Mesendoderm (in vitro differentiated cells): ENCODE results near the gene PARD3B.

ENCODE experiments used
- DNase-seq: peaks from one replicate; pipeline ENCODE4 v3.0.0; 2013
- H2AK5ac ChIP-seq: 2 replicates; pipeline ENCODE4 v1.6.1; 2013; ENCODE audit warnings: low read length, inconsistent platforms
- H2BK120ac ChIP-seq: 2 replicates; pipeline ENCODE4 v1.6.1; 2013; ENCODE audit warnings: low read depth, mild to moderate bottlenecking, low read length, moderate library complexity, mixed read lengths
- H2BK15ac ChIP-seq: replicated peaks from 2 replicates; pipeline ENCODE4 v1.6.1; 2013; ENCODE audit warnings: low read depth, mild to moderate bottlenecking, moderate library complexity
- H2BK5ac ChIP-seq: 2 replicates; pipeline ENCODE4 v1.6.1; 2013; ENCODE audit warnings: low read length, inconsistent platforms
- H3K18ac ChIP-seq: 2 replicates; pipeline ENCODE4 v1.6.1; 2013; ENCODE audit warnings: mild to moderate bottlenecking, low read length, mixed read lengths
- H3K23ac ChIP-seq: one replicate; pipeline ENCODE4 v1.6.1; 2013; ENCODE audit warnings: low read length
- H3K27ac ChIP-seq: 2 replicates; pipeline ENCODE4 v1.5.1; 2013; ENCODE audit warnings: low read depth, mild to moderate bottlenecking, inconsistent platforms, low read length, moderate library complexity
- H3K27me3 ChIP-seq: 2 replicates; pipeline ENCODE4 v1.6.1; 2013; ENCODE audit warnings: low read length, control low read depth, mild to moderate bottlenecking, inconsistent platforms; ENCODE audit not compliant: insufficient read depth, poor library complexity
- H3K36me3 ChIP-seq: 2 replicates; pipeline ENCODE4 v1.6.1; 2013; ENCODE audit warnings: low read length, inconsistent platforms; ENCODE audit not compliant: control insufficient read depth, insufficient read depth
- H3K4ac ChIP-seq: one replicate; pipeline ENCODE4 v1.6.1; 2013; ENCODE audit warnings: low read depth, mild to moderate bottlenecking, low read length, moderate library complexity
- H3K4me1 ChIP-seq: 2 replicates; pipeline ENCODE4 v1.6.1; 2013; ENCODE audit warnings: low read depth, low read length, inconsistent platforms; ENCODE audit not compliant: control insufficient read depth
- H3K4me2 ChIP-seq: 2 replicates; pipeline ENCODE4 v1.6.1; 2013; ENCODE audit warnings: low read length
- H3K4me3 ChIP-seq: 2 replicates; pipeline ENCODE4 v1.5.1; 2013; ENCODE audit warnings: mild to moderate bottlenecking, low read length
- H3K56ac ChIP-seq: one replicate; pipeline ENCODE4 v1.6.1; 2013; ENCODE audit warnings: low read length
- H3K79me1 ChIP-seq: 2 replicates; pipeline ENCODE4 v1.6.1; 2013; ENCODE audit warnings: low read length, inconsistent platforms
- H3K79me2 ChIP-seq: 2 replicates; pipeline ENCODE4 v1.6.1; 2013; ENCODE audit warnings: mild to moderate bottlenecking, low read length; ENCODE audit not compliant: control insufficient read depth, insufficient read depth
- H3K9ac ChIP-seq: 2 replicates; pipeline ENCODE4 v1.6.1; 2013; ENCODE audit warnings: low read length, inconsistent platforms
- H4K5ac ChIP-seq: one replicate; pipeline ENCODE4 v1.6.1; 2013; ENCODE audit warnings: low read length
- H4K8ac ChIP-seq: one replicate; pipeline ENCODE4 v1.6.1; 2013; ENCODE audit warnings: low read depth, mild to moderate bottlenecking, control low read depth, low read length, moderate library complexity
- WGBS: extraction: QIAGEN DNeasy Blood & Tissue Kit; methylation state at CpG from one replicate; pipeline ENCODE4 v1.1.7; 2013; ENCODE audit warnings: low lambda C conversion rate, missing lambda C conversion rate; ENCODE audit not compliant: insufficient coverage; ENCODE audit errors: extremely low coverage; 5-methylcytosine and 5-hydroxymethylcytosine counted together

PARD3B gene

DNA sequence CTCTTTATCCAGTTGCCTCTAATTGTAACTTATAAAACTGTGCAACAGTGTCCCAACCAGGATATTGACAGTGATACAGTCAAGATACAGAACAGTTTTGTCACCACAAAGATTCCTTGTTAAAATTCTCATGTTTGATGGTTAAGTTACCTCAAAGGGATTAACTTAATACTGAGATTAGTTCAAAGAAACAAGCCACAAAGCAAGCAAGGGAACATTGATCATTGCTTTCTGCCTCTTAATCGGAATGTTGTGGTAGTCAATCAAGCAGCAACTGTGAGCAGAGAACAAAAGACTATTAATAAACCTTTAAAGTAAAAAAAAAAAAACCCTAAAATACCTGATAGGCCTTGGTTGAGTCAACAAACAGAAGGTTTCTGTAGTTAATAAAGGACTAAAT is 352.3 kb downstream of the PARD3B start:
- DNase-seq, result no peak
- H3K79me2 ChIP-seq, result no peaks in the 10 kb centered on the region
- H2AK5ac ChIP-seq, result no peak overlapping the region
- no peaks in the 10 kb centered on the region for H3K27me3 ChIP-seq
- H2BK120ac ChIP-seq, result no peak overlapping the region
- H3K36me3 ChIP-seq, result no peaks in the 10 kb centered on the region
- no peak overlapping the region for H4K5ac ChIP-seq
- no peak overlapping the region for H3K27ac ChIP-seq
- H3K9ac ChIP-seq, result no peak overlapping the region
- H3K79me1 ChIP-seq, result no peaks in the 10 kb centered on the region
- WGBS, result no CpG with 5 or more reads among the region's 1 CpG
- no peak overlapping the region for H3K4me2 ChIP-seq
- H3K56ac ChIP-seq, result no peak overlapping the region
- H3K4ac ChIP-seq, result no peak overlapping the region
- H4K8ac ChIP-seq, result no peak overlapping the region
- H2BK15ac ChIP-seq, result no peak overlapping the region
- no peak overlapping the region for H3K18ac ChIP-seq
- H3K4me3 ChIP-seq, result no peak overlapping the region
- no peak overlapping the region for H2BK5ac ChIP-seq
- H3K23ac ChIP-seq, result no peak overlapping the region
- H3K4me1 ChIP-seq, result no peaks in the 10 kb centered on the region

DNA sequence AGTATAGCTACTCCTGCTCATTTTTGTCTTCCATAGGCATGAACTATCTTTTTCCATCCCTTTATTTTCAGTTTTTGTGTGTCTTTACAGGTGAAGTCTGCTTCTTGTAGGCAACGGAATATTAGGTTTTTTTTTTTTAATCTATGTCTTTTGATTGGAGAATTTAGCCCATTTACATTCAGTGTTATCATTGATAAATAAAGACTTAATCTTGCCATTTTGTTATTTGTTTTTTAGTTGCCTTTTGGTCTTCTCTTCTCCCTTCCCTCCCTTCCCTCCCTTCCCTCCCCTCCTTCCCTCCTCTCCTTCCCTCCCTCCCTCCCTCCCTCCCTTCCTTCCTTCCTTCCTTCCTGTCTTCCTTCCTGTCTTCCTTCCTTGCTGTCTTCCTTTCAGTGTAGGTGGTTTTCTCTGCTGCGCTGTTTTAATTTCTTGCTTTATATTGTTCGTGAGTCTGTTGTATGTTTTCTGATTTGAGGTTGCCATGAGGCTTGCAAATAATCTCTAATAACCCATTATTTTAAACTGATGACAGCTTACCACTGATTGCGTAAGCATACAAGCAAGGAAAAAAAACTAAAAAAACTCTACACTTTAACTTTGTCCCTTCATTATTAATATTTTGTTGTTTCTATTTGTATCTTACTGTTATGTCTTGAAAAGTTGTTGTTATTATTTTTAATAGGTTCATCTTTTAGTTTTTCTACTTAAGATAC is 353.8 kb downstream of the PARD3B start:
- no peak overlapping the region for H2AK5ac ChIP-seq
- no peaks in the 10 kb centered on the region for H3K4me1 ChIP-seq
- H3K27me3 ChIP-seq, result no peaks in the 10 kb centered on the region
- no peak for DNase-seq
- H2BK15ac ChIP-seq, result no peak overlapping the region
- H3K79me1 ChIP-seq, result no peaks in the 10 kb centered on the region
- H3K36me3 ChIP-seq, result no peaks in the 10 kb centered on the region
- no peak overlapping the region for H4K8ac ChIP-seq
- no peak overlapping the region for H4K5ac ChIP-seq
- H2BK5ac ChIP-seq, result no peak overlapping the region
- H3K56ac ChIP-seq, result no peak overlapping the region
- H2BK120ac ChIP-seq, result no peak overlapping the region
- H3K4ac ChIP-seq, result no peak overlapping the region
- H3K4me2 ChIP-seq, result no peak overlapping the region
- H3K9ac ChIP-seq, result no peak overlapping the region
- H3K4me3 ChIP-seq, result no peak overlapping the region
- H3K79me2 ChIP-seq, result no peaks in the 10 kb centered on the region
- no peak overlapping the region for H3K18ac ChIP-seq
- H3K23ac ChIP-seq, result no peak overlapping the region
- WGBS, result no CpG with 5 or more reads among the region's 4 CpGs
- no peak overlapping the region for H3K27ac ChIP-seq

DNA sequence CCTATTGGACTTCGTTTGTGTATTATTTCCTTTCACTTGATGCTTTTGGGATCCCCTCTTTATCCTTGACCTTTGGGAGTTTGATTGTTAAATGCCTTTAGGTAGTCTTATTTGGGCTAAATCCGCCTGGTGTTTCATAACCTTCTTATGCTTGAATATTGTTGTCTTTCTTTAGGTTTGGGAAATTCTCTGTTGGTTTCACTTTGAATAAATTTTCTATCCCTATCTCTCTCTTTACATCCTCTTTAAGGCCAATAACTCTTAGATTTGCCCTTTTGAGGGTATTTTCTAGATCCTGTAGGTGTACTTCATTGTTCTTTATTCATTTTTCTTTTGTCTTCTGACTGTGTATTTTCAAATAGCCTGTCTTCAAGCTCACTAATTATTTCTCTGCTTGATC is 354.7 kb downstream of the PARD3B start:
- Histone ChIP-seq H3K79me1 (no peaks in the 10 kb centered on the region), H2BK5ac (no peak overlapping the region), H2AK5ac (no peak overlapping the region), H3K4me1 (no peaks in the 10 kb centered on the region), H3K23ac (no peak overlapping the region), H3K4ac (no peak overlapping the region), H2BK120ac (no peak overlapping the region), H3K36me3 (no peaks in the 10 kb centered on the region), H4K8ac (no peak overlapping the region), H3K4me2 (no peak overlapping the region), H3K4me3 (no peak overlapping the region), H3K27ac (no peak overlapping the region), H3K79me2 (no peaks in the 10 kb centered on the region), H4K5ac (no peak overlapping the region), H2BK15ac (no peak overlapping the region), H3K9ac (no peak overlapping the region), H3K27me3 (no peaks in the 10 kb centered on the region), H3K56ac (no peak overlapping the region), H3K18ac (no peak overlapping the region)
- DNase-seq, result no peak
- WGBS, result no CpG with 5 or more reads among the region's 2 CpGs

DNA sequence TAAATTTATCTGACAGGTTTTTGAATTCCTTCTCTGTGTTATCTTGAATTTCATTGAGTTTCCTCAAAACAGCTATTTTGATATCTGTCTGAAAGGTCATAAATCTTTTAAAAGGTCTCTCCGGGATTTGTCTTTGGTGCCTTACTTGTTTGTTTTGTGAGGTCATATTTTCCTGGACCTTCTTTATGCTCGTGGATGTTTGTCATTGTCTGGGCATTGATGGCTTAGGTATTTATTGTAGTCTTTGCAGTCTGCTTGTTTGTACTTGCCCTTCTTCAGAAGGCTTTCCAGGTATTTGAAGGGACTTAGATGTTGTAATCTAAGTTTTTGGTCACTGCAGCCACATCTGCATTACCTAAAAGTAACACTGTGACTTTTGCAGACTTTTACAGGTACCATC is 355.2 kb downstream of the PARD3B start:
- H3K4ac ChIP-seq, result no peak overlapping the region
- no peak overlapping the region for H2BK5ac ChIP-seq
- no peak overlapping the region for H2BK120ac ChIP-seq
- no peak overlapping the region for H3K18ac ChIP-seq
- no peak overlapping the region for H3K27ac ChIP-seq
- H3K9ac ChIP-seq, result no peak overlapping the region
- no peak overlapping the region for H3K4me3 ChIP-seq
- H3K79me1 ChIP-seq, result no peaks in the 10 kb centered on the region
- H3K79me2 ChIP-seq, result no peaks in the 10 kb centered on the region
- H4K5ac ChIP-seq, result no peak overlapping the region
- H3K36me3 ChIP-seq, result no peaks in the 10 kb centered on the region
- no peak for DNase-seq
- no peak overlapping the region for H2AK5ac ChIP-seq
- H3K4me2 ChIP-seq, result no peak overlapping the region
- no peak overlapping the region for H3K56ac ChIP-seq
- H3K4me1 ChIP-seq, result no peaks in the 10 kb centered on the region
- no peak overlapping the region for H3K23ac ChIP-seq
- no peak overlapping the region for H4K8ac ChIP-seq
- no peak overlapping the region for H2BK15ac ChIP-seq
- no CpG with 5 or more reads among the region's 2 CpGs for WGBS
- no peaks in the 10 kb centered on the region for H3K27me3 ChIP-seq

DNA sequence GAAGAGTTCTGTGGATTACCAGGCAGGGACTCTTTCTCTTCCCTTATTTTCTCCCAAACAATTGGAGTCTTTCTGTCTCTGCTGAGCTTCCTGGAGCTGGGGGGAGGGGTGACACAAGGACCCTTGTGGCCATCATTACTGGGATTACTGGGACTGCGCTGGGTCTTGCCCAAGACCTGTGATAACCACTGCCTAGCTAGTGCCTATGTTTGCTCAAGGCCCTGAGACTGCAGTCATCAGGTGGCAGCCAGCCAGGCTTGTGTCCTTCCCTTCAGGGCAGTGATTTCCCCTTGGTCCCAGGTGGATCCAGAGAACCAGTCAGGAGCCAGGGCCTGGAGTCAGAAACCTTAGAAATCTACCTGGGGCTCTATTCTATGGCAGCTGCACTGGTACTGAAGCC is 355.6 kb downstream of the PARD3B start:
- H3K4me2 ChIP-seq, result no peak overlapping the region
- H2BK120ac ChIP-seq, result no peak overlapping the region
- H3K27me3 ChIP-seq, result no peaks in the 10 kb centered on the region
- H3K79me2 ChIP-seq, result no peaks in the 10 kb centered on the region
- DNase-seq, result no peak
- no peak overlapping the region for H3K4me3 ChIP-seq
- no peak overlapping the region for H2BK15ac ChIP-seq
- no peaks in the 10 kb centered on the region for H3K79me1 ChIP-seq
- H3K4ac ChIP-seq, result no peak overlapping the region
- WGBS, result no CpG with 5 or more reads among the region's 1 CpG
- H2AK5ac ChIP-seq, result no peak overlapping the region
- no peak overlapping the region for H4K8ac ChIP-seq
- H3K9ac ChIP-seq, result no peak overlapping the region
- no peak overlapping the region for H3K18ac ChIP-seq
- no peak overlapping the region for H3K27ac ChIP-seq
- H4K5ac ChIP-seq, result no peak overlapping the region
- no peak overlapping the region for H2BK5ac ChIP-seq
- no peak overlapping the region for H3K23ac ChIP-seq
- no peak overlapping the region for H3K56ac ChIP-seq
- H3K4me1 ChIP-seq, result no peaks in the 10 kb centered on the region
- no peaks in the 10 kb centered on the region for H3K36me3 ChIP-seq

DNA sequence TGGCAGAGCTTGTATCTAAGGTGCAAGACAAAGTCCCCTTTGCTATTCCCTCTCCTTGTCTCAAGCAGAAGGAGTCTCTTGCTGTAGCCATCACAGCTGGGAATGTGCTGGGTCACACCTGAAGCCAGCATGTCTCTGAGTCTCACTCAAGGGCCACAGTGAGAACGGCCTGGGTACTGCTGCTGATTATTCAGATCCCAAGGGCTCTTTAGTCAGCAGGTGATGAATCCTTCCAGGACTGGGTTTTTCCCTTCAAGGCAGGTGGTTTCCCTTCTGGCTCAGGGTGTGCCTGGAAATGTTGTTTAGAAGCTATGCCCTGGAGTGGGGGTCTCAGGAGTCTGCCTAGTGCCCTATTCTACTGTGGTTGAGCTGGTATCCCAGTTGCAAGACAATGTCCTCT is 356.3 kb downstream of the PARD3B start:
- Histone ChIP-seq H4K8ac (no peak overlapping the region), H3K4me3 (no peak overlapping the region), H3K18ac (no peak overlapping the region), H2BK5ac (no peak overlapping the region), H3K4me2 (no peak overlapping the region), H3K56ac (no peak overlapping the region), H3K27me3 (no peaks in the 10 kb centered on the region), H3K23ac (no peak overlapping the region), H3K79me2 (no peaks in the 10 kb centered on the region), H3K79me1 (no peaks in the 10 kb centered on the region), H3K4ac (no peak overlapping the region), H3K27ac (no peak overlapping the region), H3K9ac (no peak overlapping the region), H4K5ac (no peak overlapping the region), H2AK5ac (no peak overlapping the region), H3K36me3 (no peaks in the 10 kb centered on the region), H2BK15ac (no peak overlapping the region), H3K4me1 (no peaks in the 10 kb centered on the region), H2BK120ac (no peak overlapping the region)
- no CpG with 5 or more reads among the region's 1 CpG for WGBS
- no peak for DNase-seq
